ENCODE measurements around the gene MAP4K2. TPM values are rescaled to one million over a fixed set of nuclear protein-coding genes. Genes with fewer than 3 reads are reported as not detected.

The MAP4K2 gene
- total RNA-seq, 2 donors from 2014 or later = 9.2 to 13.3 TPM

- H3K27ac ChIP-seq = no peak overlapping the region
- intact Hi-C loops (cut with DNase I) = no loop called here
- H3K4me1 ChIP-seq = no peaks in the 10 kb centered on the region
- H3K36me3 ChIP-seq = no peaks in the 10 kb centered on the region
- TF ChIP-seq CTCF (IDR thresholded peaks at IDR 0.05) = no peak
- H3K9ac ChIP-seq (ENCODE audit: low read depth in 2 of 2, low read length in 2 of 2) = no peak overlapping the region
- H3K27me3 ChIP-seq = no peaks in the 10 kb centered on the region
- H3K4me3 ChIP-seq = no peak overlapping the region
- no peak for DNase-seq
- no peaks in the 10 kb centered on the region for H3K9me3 ChIP-seq
Observed at GRCh38 chr11:64735725-64736259, 67.2 kb downstream of the MAP4K2 start.

Other genes with a start within 250 kb of the MAP4K2 start
- not detected for gene SLC22A11, start 247.3 kb downstream of the MAP4K2 start, total RNA-seq
- gene SLC22A12, start 212.0 kb downstream of the MAP4K2 start, total RNA-seq = not detected
- gene NRXN2, start 80.0 kb downstream of the MAP4K2 start, total RNA-seq = 1 to 10 TPM; 2.2 to 5.4 TPM
- gene RASGRP2, start 59.1 kb downstream of the MAP4K2 start, total RNA-seq = 1 to 10 TPM; 2.8 to 3.5 TPM
- 1 to 10 TPM; 1.6 to 2.7 TPM for gene PYGM, start 43.2 kb downstream of the MAP4K2 start, total RNA-seq
- 100 to 1,000 TPM; 164 to 220 TPM for gene SF1, start 24.7 kb downstream of the MAP4K2 start, total RNA-seq
- 10 to 100 TPM; 21.1 to 45.5 TPM for gene MEN1, start 7.3 kb upstream of the MAP4K2 start, total RNA-seq
- 10 to 100 TPM; 29.3 to 41.6 TPM for gene CDC42BPG, start 41.4 kb upstream of the MAP4K2 start, total RNA-seq
- gene EHD1, start 75.4 kb upstream of the MAP4K2 start, total RNA-seq = 10 to 100 TPM; 66.5 to 72.3 TPM
- 10 to 100 TPM; 30.6 to 32.8 TPM for gene ATG2A, start 114.0 kb upstream of the MAP4K2 start, total RNA-seq
- gene PPP2R5B, start 121.5 kb upstream of the MAP4K2 start, total RNA-seq = 10 to 100 TPM; 18.6 to 36.1 TPM
- not detected for gene GPHA2, start 132.7 kb upstream of the MAP4K2 start, total RNA-seq
- not detected for gene MAJIN, start 168.9 kb upstream of the MAP4K2 start, total RNA-seq
- gene BATF2, start 193.8 kb upstream of the MAP4K2 start, total RNA-seq = 10 to 100 TPM; 14.1 to 20.7 TPM
- gene ARL2, start 210.9 kb upstream of the MAP4K2 start, total RNA-seq = 100 to 1,000 TPM in 1 of 2 donors, 10 to 100 TPM in 1; 81.9 to 102 TPM
- gene SNX15, start 224.2 kb upstream of the MAP4K2 start, total RNA-seq = 10 to 100 TPM; 37.7 to 53.8 TPM
- 10 to 100 TPM; 12.9 to 26.7 TPM for gene SAC3D1, start 238.0 kb upstream of the MAP4K2 start, total RNA-seq

Data from colonic mucosa (tissue), 4 donors.